Measurements from ENCODE around the gene PLEKHM2. TPM values are rescaled to one million over a fixed set of nuclear protein-coding genes. Genes with fewer than 3 reads are reported as not detected.

Gene PLEKHM2
- polyA plus RNA-seq, 1 donor (not counting 4 experiments of a cell fraction or from before 2014, with no cell fraction given) = 30.0 TPM

- Histone ChIP-seq H3K9me3 (ENCODE audit: control insufficient read depth, low read depth, low read length) (no peaks in the 10 kb centered on the region), H3K9me1 (ENCODE audit: control insufficient read depth, extremely low read depth, insufficient read depth, low read length) (peaks cover 2% of the 10 kb centered on the region), H3K4me3 (ENCODE audit: control insufficient read depth in 2 of 3, extremely low read depth in 1 of 3, insufficient read depth in 2 of 3, low read depth in 1 of 3, low read length in 3 of 3) (no peak overlapping the region), H3K27me3 (ENCODE audit: control insufficient read depth, extremely low read depth, insufficient read depth, low read length) (no peaks in the 10 kb centered on the region), H2AFZ (ENCODE audit: control insufficient read depth, low read length) (no peak overlapping the region), H4K20me1 (ENCODE audit: control insufficient read depth, extremely low read depth, insufficient read depth, low read length) (peaks cover 3% of the 10 kb centered on the region), H3K4me2 (ENCODE audit: control insufficient read depth, extremely low read depth, insufficient read depth, low read depth, low read length) (no peak overlapping the region), H3K36me3 (ENCODE audit: control insufficient read depth in 2 of 2, extremely low read depth in 1 of 2, insufficient read depth in 2 of 2, low read length in 2 of 2) (peaks cover 12 to 13% of the 10 kb centered on the region in 2 experiments), H3K79me2 (ENCODE audit: control insufficient read depth, insufficient read depth, low read length) (peaks cover 64% of the 10 kb centered on the region), H3K27ac (ENCODE audit: control insufficient read depth, insufficient read depth, low read length) (no peak overlapping the region), H3K9ac (ENCODE audit: control insufficient read depth, extremely low read depth, insufficient read depth, low read length) (no peak overlapping the region), H3K4me1 (ENCODE audit: control insufficient read depth, extremely low read depth, insufficient read depth, low read length) (peaks cover 13% of the 10 kb centered on the region)
- no peak for TF ChIP-seq CTCF (optimal IDR thresholded peaks at IDR 0.05 in 1 of 3, IDR thresholded peaks at IDR 0.05 in 1 of 3, conservative IDR thresholded peaks at IDR 0.05 in 1 of 3; ENCODE audit: extremely low read depth in 1 of 3, insufficient read depth in 2 of 3, low read length in 3 of 3)
- no peak for TF ChIP-seq EZH2 (IDR thresholded peaks at IDR 0.05; ENCODE audit: low read length)
- dilution Hi-C loops (cut with MboI; ENCODE audit: extremely low pct_ligation_motif_present, low sequenced_read_pairs) = no loop called here
- FAIRE-seq (no peak), DNase-seq (ENCODE audit: low read depth, low spot score) (no peak)
Measured at GRCh38 chr1:15705184-15705566, 21.1 kb downstream of the PLEKHM2 start.

- FAIRE-seq (no peak), DNase-seq (ENCODE audit: low read depth, low spot score) (no peak)
- Histone ChIP-seq H3K9ac (ENCODE audit: control insufficient read depth, extremely low read depth, insufficient read depth, low read length) (no peak overlapping the region), H3K4me1 (ENCODE audit: control insufficient read depth, extremely low read depth, insufficient read depth, low read length) (peaks cover 13% of the 10 kb centered on the region), H3K9me3 (ENCODE audit: control insufficient read depth, low read depth, low read length) (no peaks in the 10 kb centered on the region), H3K27me3 (ENCODE audit: control insufficient read depth, extremely low read depth, insufficient read depth, low read length) (no peaks in the 10 kb centered on the region), H3K36me3 (ENCODE audit: control insufficient read depth in 2 of 2, extremely low read depth in 1 of 2, insufficient read depth in 2 of 2, low read length in 2 of 2) (peaks cover 11 to 12% of the 10 kb centered on the region in 2 experiments), H3K27ac (ENCODE audit: control insufficient read depth, insufficient read depth, low read length) (no peak overlapping the region), H3K9me1 (ENCODE audit: control insufficient read depth, extremely low read depth, insufficient read depth, low read length) (peaks cover 2% of the 10 kb centered on the region), H3K4me3 (ENCODE audit: control insufficient read depth in 2 of 3, extremely low read depth in 1 of 3, insufficient read depth in 2 of 3, low read depth in 1 of 3, low read length in 3 of 3) (no peak overlapping the region), H3K4me2 (ENCODE audit: control insufficient read depth, extremely low read depth, insufficient read depth, low read depth, low read length) (no peak overlapping the region), H3K79me2 (ENCODE audit: control insufficient read depth, insufficient read depth, low read length) (peaks cover 65% of the 10 kb centered on the region), H4K20me1 (ENCODE audit: control insufficient read depth, extremely low read depth, insufficient read depth, low read length) (peaks cover 3% of the 10 kb centered on the region), H2AFZ (ENCODE audit: control insufficient read depth, low read length) (no peak overlapping the region)
- no peak for TF ChIP-seq EZH2 (IDR thresholded peaks at IDR 0.05; ENCODE audit: low read length)
- TF ChIP-seq CTCF (optimal IDR thresholded peaks at IDR 0.05 in 1 of 3, IDR thresholded peaks at IDR 0.05 in 1 of 3, conservative IDR thresholded peaks at IDR 0.05 in 1 of 3; ENCODE audit: extremely low read depth in 1 of 3, insufficient read depth in 2 of 3, low read length in 3 of 3) = no peak
- dilution Hi-C loops (cut with MboI; ENCODE audit: extremely low pct_ligation_motif_present, low sequenced_read_pairs) = no loop called here
Measured at GRCh38 chr1:15706751-15707150, 22.6 kb downstream of the PLEKHM2 start.

Measured in keratinocyte (primary cell).